ENCODE data around the gene SERPINA12. TPM values are rescaled to one million over a fixed set of nuclear protein-coding genes. Genes with fewer than 3 reads are reported as not detected.

SERPINA12 gene
- total RNA-seq, 1 donor from 2014 or later: not detected

DNA sequence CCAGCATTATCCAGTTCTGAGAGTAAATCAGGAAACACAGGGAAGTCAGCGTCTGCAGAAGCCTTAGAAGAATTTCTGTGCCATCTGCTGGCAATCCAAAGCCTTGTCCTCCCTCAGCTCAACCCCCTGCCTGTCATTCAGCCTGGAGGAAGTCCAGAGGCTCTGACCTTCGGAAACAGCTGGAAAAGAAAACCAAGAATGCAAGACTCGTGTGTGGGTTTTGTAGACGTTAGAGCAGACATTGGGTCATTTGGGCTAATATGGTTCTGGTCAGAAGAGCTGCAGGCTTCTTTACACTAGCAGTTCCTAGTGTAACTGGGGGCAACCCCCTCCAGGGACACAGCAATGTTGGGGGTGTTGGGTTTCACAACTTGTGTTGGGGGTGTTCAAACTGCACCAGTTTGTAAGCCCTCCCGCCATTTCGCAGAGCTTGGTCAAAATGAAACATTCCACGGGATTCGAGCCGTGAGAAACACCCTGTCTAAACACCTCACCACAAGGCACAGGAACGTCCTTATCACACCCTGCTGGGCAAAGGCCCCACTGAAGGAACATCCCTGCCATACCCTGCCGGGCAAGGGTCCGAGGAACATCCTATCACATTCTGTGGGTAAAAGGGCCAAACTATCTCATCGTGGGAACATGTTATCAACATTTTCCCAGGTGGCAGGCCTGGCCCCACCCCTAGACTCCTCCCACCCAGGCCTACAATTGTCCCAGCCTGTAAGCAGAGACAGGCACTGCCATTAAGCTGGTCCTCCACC is 30.9 kb upstream of the SERPINA12 start:
- intact Hi-C loops (cut with DNase I): no loop called here
- Histone ChIP-seq H3K4me3 (no peak overlapping the region), H3K27me3 (no peaks in the 10 kb centered on the region), H3K27ac (no peak overlapping the region), H3K9me3 (no peaks in the 10 kb centered on the region), H3K4me1 (no peaks in the 10 kb centered on the region), H3K36me3 (no peaks in the 10 kb centered on the region)
- ATAC-seq: no peak
- no peak for DNase-seq
- TF ChIP-seq, protein P1, sequence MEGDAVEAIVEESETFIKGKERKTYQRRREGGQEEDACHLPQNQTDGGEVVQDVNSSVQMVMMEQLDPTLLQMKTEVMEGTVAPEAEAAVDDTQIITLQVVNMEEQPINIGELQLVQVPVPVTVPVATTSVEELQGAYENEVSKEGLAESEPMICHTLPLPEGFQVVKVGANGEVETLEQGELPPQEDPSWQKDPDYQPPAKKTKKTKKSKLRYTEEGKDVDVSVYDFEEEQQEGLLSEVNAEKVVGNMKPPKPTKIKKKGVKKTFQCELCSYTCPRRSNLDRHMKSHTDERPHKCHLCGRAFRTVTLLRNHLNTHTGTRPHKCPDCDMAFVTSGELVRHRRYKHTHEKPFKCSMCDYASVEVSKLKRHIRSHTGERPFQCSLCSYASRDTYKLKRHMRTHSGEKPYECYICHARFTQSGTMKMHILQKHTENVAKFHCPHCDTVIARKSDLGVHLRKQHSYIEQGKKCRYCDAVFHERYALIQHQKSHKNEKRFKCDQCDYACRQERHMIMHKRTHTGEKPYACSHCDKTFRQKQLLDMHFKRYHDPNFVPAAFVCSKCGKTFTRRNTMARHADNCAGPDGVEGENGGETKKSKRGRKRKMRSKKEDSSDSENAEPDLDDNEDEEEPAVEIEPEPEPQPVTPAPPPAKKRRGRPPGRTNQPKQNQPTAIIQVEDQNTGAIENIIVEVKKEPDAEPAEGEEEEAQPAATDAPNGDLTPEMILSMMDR (IDR thresholded peaks at IDR 0.05): no peak

DNA sequence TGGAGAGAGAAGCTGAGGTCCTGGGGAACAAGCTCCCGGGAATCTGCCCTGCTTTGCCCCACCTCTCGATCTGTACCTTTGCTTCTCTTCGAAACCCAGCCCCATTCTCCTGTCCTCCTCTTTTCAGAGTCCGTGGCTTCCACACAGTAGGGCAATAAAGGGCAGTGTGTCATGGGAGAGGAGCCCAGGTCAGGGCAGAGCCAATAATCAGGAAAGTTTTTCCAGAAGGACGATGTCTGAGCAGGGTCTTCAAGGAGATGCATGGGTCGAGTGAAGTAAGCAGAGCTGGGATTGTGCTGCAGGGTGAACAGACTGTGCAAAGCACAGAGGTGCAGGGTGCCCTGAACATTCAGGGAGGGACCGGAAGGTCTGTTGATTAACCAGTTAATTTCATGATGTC is 29.9 kb upstream of the SERPINA12 start:
- DNase-seq: no peak
- Histone ChIP-seq H3K27me3 (peaks cover 5% of the 10 kb centered on the region), H3K4me1 (no peaks in the 10 kb centered on the region), H3K9me3 (no peaks in the 10 kb centered on the region), H3K36me3 (no peaks in the 10 kb centered on the region), H3K4me3 (no peak overlapping the region), H3K27ac (no peak overlapping the region)
- intact Hi-C loops (cut with DNase I): no loop called here
- TF ChIP-seq, protein P1 (IDR thresholded peaks at IDR 0.05): no peak
- ATAC-seq: no peak

DNA sequence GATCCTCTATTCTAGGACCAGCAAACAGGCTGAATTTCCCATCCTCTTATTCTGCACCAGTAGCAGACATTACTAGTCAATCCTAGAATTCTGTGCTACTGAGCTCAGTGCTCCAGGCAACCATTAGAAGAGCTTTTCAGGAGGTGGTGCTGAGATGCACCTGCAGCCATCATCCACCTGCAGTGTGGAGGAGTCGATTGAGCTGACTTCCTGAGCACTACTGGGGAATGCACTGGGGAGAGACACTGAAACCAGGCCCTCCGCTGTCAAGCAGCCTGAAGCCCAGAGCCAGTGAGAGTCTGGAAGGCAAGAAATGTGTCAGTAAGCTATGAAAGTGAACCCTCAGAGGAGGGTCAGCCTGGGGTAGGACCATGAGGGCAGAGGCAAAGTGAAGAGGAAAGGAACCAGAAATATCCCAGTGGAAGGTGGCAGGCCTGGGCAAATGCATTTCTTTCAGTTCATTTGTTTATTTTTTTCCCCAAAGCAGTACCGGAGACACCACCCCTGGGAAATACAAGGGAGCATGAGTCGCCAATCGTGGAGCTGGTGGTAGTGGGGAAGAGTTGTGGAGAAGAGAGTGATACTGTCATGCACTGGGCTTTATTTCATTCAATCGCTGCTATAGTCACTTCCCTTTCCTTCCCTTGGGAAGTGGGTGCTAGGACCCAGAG is 28.9 kb upstream of the SERPINA12 start:
- peaks cover 8% of the 10 kb centered on the region for H3K27me3 ChIP-seq
- TF ChIP-seq, protein P1 (IDR thresholded peaks at IDR 0.05): no peak
- ATAC-seq: no peak
- intact Hi-C loops (cut with DNase I): no loop called here
- no peak overlapping the region for H3K4me3 ChIP-seq
- no peaks in the 10 kb centered on the region for H3K4me1 ChIP-seq
- H3K27ac ChIP-seq: no peak overlapping the region
- DNase-seq: no peak
- H3K36me3 ChIP-seq: no peaks in the 10 kb centered on the region
- no peaks in the 10 kb centered on the region for H3K9me3 ChIP-seq

DNA sequence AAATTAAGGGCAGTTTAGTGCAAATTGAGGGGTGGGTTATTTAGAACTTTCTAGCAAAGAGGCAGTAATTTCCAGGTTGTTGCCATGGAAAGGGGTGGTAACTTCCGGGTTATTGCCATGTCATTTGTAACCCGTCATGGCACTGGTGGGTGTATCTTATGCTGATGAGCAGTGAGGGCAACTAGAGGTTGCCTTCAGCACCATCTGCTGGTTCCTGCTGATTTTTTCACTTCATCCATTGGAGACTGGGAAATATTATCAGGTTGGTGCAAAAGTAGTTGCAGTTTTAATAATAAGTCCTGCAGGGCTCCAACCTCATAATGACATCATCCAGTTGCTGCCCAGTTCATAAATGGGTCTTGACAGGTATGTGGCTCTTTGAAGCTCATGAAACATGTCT is 27.6 kb upstream of the SERPINA12 start:
- no peak for DNase-seq
- no peak overlapping the region for H3K27ac ChIP-seq
- TF ChIP-seq, protein P1 (IDR thresholded peaks at IDR 0.05): no peak
- peaks cover 13% of the 10 kb centered on the region for H3K27me3 ChIP-seq
- intact Hi-C loops (cut with DNase I): no loop called here
- no peaks in the 10 kb centered on the region for H3K4me1 ChIP-seq
- ATAC-seq: no peak
- H3K4me3 ChIP-seq: no peak overlapping the region
- H3K9me3 ChIP-seq: no peaks in the 10 kb centered on the region
- H3K36me3 ChIP-seq: no peaks in the 10 kb centered on the region

DNA sequence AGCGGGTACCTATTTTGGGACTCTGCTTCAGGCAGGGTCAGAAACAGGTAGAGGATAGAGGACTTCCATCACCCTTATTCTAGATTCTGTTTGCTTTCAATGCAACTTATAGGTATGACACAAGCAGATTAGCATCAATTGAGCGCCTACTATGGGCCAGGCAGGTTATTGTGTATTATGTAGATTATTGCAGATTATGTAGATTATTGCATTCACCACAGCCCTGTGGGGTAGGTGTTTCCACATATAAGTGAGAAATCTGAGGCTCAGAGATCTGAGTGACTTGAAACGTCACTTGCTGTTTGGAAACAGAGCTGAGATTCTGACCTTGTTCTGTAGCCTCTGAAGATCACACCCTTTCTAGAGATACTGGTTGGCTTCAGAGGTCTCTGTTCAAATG is 26.2 kb upstream of the SERPINA12 start:
- TF ChIP-seq, protein P1 (IDR thresholded peaks at IDR 0.05): no peak
- Histone ChIP-seq H3K27me3 (peaks cover 20% of the 10 kb centered on the region), H3K36me3 (no peaks in the 10 kb centered on the region), H3K4me1 (no peaks in the 10 kb centered on the region), H3K27ac (no peak overlapping the region), H3K4me3 (no peak overlapping the region), H3K9me3 (no peaks in the 10 kb centered on the region)
- DNase-seq (no peak), ATAC-seq (no peak)
- intact Hi-C loops (cut with DNase I): no loop called here
